Heart right ventricle (tissue), 16 donors: ENCODE measurements around the gene MYO1F. TPM values are rescaled to one million over a fixed set of nuclear protein-coding genes. Genes with fewer than 3 reads are reported as not detected.

Source experiments
- ATAC-seq, 8 donors: fragments of 200-7000 bp; cut with Tn5 transposase; one replicate each; pipeline ENCODE4 v1.9.1; 2020; ENCODE audit warnings: mild to moderate bottlenecking in 8 of 8, moderate library complexity in 8 of 8, moderate number of reproducible peaks in 1 of 8
- DNase-seq, 2 donors: peaks; one replicate each; pipeline ENCODE4 v3.0.0-alpha.2; 2020
- H3K27ac ChIP-seq, 10 donors: fragments of 200-600 bp; sonication (generic) in 2 of 10; one replicate each; pipeline versions ENCODE4 v1.5.0 to v1.8.0; 2020 to 2022; ENCODE audit warnings: mild to moderate bottlenecking in 3 of 10
- H3K27me3 ChIP-seq, 7 donors: fragments of 200-600 bp; one replicate each; pipeline ENCODE4 v1.8.0; 2021 to 2022; ENCODE audit warnings: mild to moderate bottlenecking in 2 of 7
- H3K36me3 ChIP-seq, 9 donors: fragments of 200-600 bp; sonication (generic) in 1 of 9; one replicate each; pipeline versions ENCODE4 v1.5.0 to v1.8.0; 2020 to 2022; ENCODE audit warnings: mild to moderate bottlenecking in 2 of 9
- H3K4me1 ChIP-seq, 9 donors: fragments of 200-600 bp; sonication (generic) in 1 of 9; one replicate each; pipeline versions ENCODE4 v1.5.0 to v1.8.0; 2020 to 2022; ENCODE audit warnings: mild to moderate bottlenecking in 4 of 9
- H3K4me3 ChIP-seq, 10 donors: fragments of 200-600 bp; sonication (generic) in 2 of 10; one replicate each; pipeline versions ENCODE4 v1.5.0 to v1.8.0; 2020 to 2022; ENCODE audit warnings: mild to moderate bottlenecking in 7 of 10, moderate library complexity in 2 of 10
- H3K9me3 ChIP-seq, 11 donors: fragments of 200-600 bp in 10 of 11; sonication (generic) in 2 of 11; one replicate each; pipeline versions ENCODE4 v1.5.0 to v1.8.0; 2013 to 2022; ENCODE audit warnings: mild to moderate bottlenecking in 2 of 11, control low read depth in 1 of 11, moderate library complexity in 1 of 11
- CTCF ChIP-seq, 9 donors: fragments of 200-600 bp; sonication (generic) in 2 of 9; IDR thresholded peaks; one replicate each; pipeline versions ENCODE4 v1.5.0 to v1.8.0; 2021 to 2022; ENCODE audit warnings: antibody characterized with exemption in 9 of 9, mild to moderate bottlenecking in 5 of 9, moderate library complexity in 1 of 9
- WGBS, 2 donors: extraction: QIAGEN DNeasy Blood & Tissue Kit; methylation state at CpG; one replicate each; pipeline ENCODE4 v1.1.7; 2013; ENCODE audit warnings: inconsistent platforms in 1 of 2; 5-methylcytosine and 5-hydroxymethylcytosine counted together
- intact Hi-C, 10 donors: fragments of 100-400 bp; cut with DNase I; formaldehyde crosslinking; loops; one replicate each; pipeline versions ENCODE4 v1.11.1 to v1.14.2; 2022
- polyA plus RNA-seq, 2 donors: library from polyadenylated mRNA; stranded (reverse); fragments of 200-250 nt; gene quantifications; one replicate each; pipeline ENCODE4 v1.2.3, GENCODE V29; 2013
- total RNA-seq, 10 donors: library from RNA; stranded (reverse); fragmentation: NEBNext Ultra II Directional in 3 of 10; extraction: Animal tissue kit (Norgen Biotek cat#: 25700) in 3 of 10; gene quantifications; one replicate each; pipeline versions ENCODE4 v1.2.1 to v1.2.4, GENCODE V29; 2021 to 2023
- donor health status: Arrhythmogenic right ventricular cardiomyopathy.
- donor health status: ischemic (EF 13 %, LVEDD 7.1; RV severe dilation, severe dysfunction).
- donor health status: healthy with polysubstance abuse.
- donor health status: DM: no; HTN: yes; CAD: no.
- donor health status: DM: no; HTN: no; CAD: no.
- donor health status: ischemic (EF 25% LVEDD 6.9; RV normal size, moderate dysfunction).
- donor health status: ischemic (EF 25% LVEDD 5.7; RV mildly dilated, moderate dysfunction).
- donor health status: healthy.
- donor health status: DM: yes; HTN: yes; CAD: no.
- donor health status: Ischemic cardiomyopathy.
- donor health status: ischemic (EF 35%, LVEDD 5.7; RV mildly dilated, moderate dysfunction).
- donor health status: nonischemic (EF 11% LVEDD 7.7; RV severe dilation, severe dysfunction).
- donor health status: DM: yes; HTN: yes; CAD: no.
- donor health status: PGD.
- donor health status: ischemic (EF 29% LVEDD 5.4; RV normal size, mild dysfunction).
- donor health status: nonischemic (EF 23%, LVEDD 6.1; RV moderate dilation, normal function).

MYO1F gene
- total and polyA plus RNA-seq, 12 donors = 2.0 to 25.7 (median 6.5) TPM

- peaks cover 0 to 41% (median 15%) of the 10 kb centered on the region in 9 donors for H3K4me1 ChIP-seq
- peaks cover 0 to 33% (median 12%) of the 10 kb centered on the region in 9 donors for H3K36me3 ChIP-seq
- WGBS, 2 donors = 70 to 71% methylated on average over 4 of the region's 4 CpGs
- DNase-seq = peak; percentile 50 to 55
- no peak overlapping the region for H3K4me3 ChIP-seq
- peak in 5 of 8 donors; percentile 8 to 46 (median 14) for ATAC-seq
- peaks cover 0 to 22% (median 0%) of the 10 kb centered on the region in 7 donors for H3K27me3 ChIP-seq
- no peak for TF ChIP-seq CTCF (IDR thresholded peaks at IDR 0.05)
- peak overlapping the region in 1 of 10 donors; percentile 21 for H3K27ac ChIP-seq
- H3K9me3 ChIP-seq = peaks cover 0 to 16% (median 7%) of the 10 kb centered on the region in 11 donors
- intact Hi-C loops = no loop called here
These were observed 30.1 kb upstream of the MYO1F start for GRCh38 chr19:8607386-8607785.

- WGBS, 2 donors = 97% methylated on average over 17 of the region's 17 CpGs
- H3K4me1 ChIP-seq = peaks cover 0 to 31% (median 10%) of the 10 kb centered on the region in 9 donors
- H3K27ac ChIP-seq = no peak overlapping the region
- DNase-seq (no peak), ATAC-seq (no peak)
- intact Hi-C loops = no loop called here
- H3K4me3 ChIP-seq = no peak overlapping the region
- H3K9me3 ChIP-seq = peaks cover 0 to 16% (median 7%) of the 10 kb centered on the region in 11 donors
- H3K36me3 ChIP-seq = peaks cover 0 to 52% (median 12%) of the 10 kb centered on the region in 9 donors
- peaks cover 0 to 16% (median 0%) of the 10 kb centered on the region in 7 donors for H3K27me3 ChIP-seq
- no peak for TF ChIP-seq CTCF (IDR thresholded peaks at IDR 0.05)
These were observed 28.3 kb upstream of the MYO1F start for GRCh38 chr19:8605514-8605913.

GRCh38 chr19:8601796-8602195, 24.6 kb upstream of the MYO1F start:
- Histone ChIP-seq H3K36me3 (peaks cover 0 to 83% (median 12%) of the 10 kb centered on the region in 9 donors), H3K27me3 (no peaks in the 10 kb centered on the region), H3K27ac (no peak overlapping the region), H3K4me3 (no peak overlapping the region), H3K9me3 (peaks cover 0 to 16% (median 7%) of the 10 kb centered on the region in 11 donors), H3K4me1 (peaks cover 0 to 1% (median 0%) of the 10 kb centered on the region in 9 donors)
- WGBS, 2 donors = 96 to 98% methylated on average over 5 of the region's 5 CpGs
- no peak for DNase-seq
- no peak for TF ChIP-seq CTCF (IDR thresholded peaks at IDR 0.05)
- intact Hi-C loops = no loop called here
- no peak for ATAC-seq

- 96 to 97% methylated on average over 16 of the region's 16 CpGs for WGBS, 2 donors
These were observed 23.6 kb upstream of the MYO1F start for GRCh38 chr19:8600816-8601215.

More at GRCh38 chr19:8600816-8601215, 23.6 kb upstream of the MYO1F start:
- no peaks in the 10 kb centered on the region for H3K4me1 ChIP-seq
- H3K36me3 ChIP-seq = peaks cover 0 to 93% (median 12%) of the 10 kb centered on the region in 9 donors
- DNase-seq = no peak
- no peak for ATAC-seq
- no peak overlapping the region for H3K4me3 ChIP-seq
- no peak overlapping the region for H3K27ac ChIP-seq
- no peak for TF ChIP-seq CTCF (IDR thresholded peaks at IDR 0.05)
- no peaks in the 10 kb centered on the region for H3K27me3 ChIP-seq
- intact Hi-C loops = no loop called here
- H3K9me3 ChIP-seq = peaks cover 0 to 15% (median 7%) of the 10 kb centered on the region in 11 donors
